NB4 (cell line): ENCODE data around the gene STARD3NL.

Source experiments
- DNase-seq: peaks from one replicate; pipeline ENCODE4 v3.0.0; 2010; ENCODE audit warnings: low read depth
- H3K4me3 ChIP-seq: one replicate; pipeline ENCODE4 v1.5.1; 2011; ENCODE audit warnings: mild to moderate bottlenecking, low read depth, low read length, moderate library complexity
- MYC ChIP-seq: IDR thresholded peaks from 2 replicates; pipeline ENCODE4 v1.6.1; 2011; ENCODE audit warnings: low read depth, low read length
- POLR2A ChIP-seq: IDR thresholded peaks from 2 replicates; pipeline ENCODE4 v1.6.1; 2011; ENCODE audit warnings: mild to moderate bottlenecking; ENCODE audit not compliant: insufficient read length; ENCODE audit errors: extremely low read depth
- TF ChIP-seq, protein P1 (sequence below): IDR thresholded peaks from one replicate; pipeline ENCODE4 v1.5.1; 2012; ENCODE audit warnings: low read depth, low read length
- TF ChIP-seq, protein P2 (sequence below): IDR thresholded peaks from 2 replicates; pipeline ENCODE4 v1.6.1; 2011; ENCODE audit warnings: low read depth, low read length

Gene STARD3NL

DNA sequence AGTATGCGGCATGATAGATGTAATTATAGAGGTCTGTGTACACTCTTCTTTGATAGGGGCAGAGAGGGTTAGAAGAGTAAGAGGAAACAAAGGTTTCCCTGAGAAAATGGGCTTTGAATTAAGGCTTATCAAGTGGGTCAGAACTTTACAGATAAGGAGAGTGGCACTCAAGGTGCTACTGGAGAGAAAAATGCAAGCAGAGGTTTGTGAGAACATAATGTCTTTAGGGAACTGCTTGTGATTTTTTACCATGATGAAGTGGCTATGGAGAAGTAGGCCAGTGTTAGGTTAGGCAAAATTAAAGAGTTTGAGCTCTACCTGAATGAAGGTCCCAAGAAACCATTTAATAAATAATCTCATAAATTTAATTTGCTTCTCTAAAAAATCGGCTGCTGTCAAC lies 14.3 kb downstream of the STARD3NL start:
- no peak for DNase-seq
- no peak for TF ChIP-seq MYC
- TF ChIP-seq POLR2A = no peak
- TF ChIP-seq, protein P1, sequence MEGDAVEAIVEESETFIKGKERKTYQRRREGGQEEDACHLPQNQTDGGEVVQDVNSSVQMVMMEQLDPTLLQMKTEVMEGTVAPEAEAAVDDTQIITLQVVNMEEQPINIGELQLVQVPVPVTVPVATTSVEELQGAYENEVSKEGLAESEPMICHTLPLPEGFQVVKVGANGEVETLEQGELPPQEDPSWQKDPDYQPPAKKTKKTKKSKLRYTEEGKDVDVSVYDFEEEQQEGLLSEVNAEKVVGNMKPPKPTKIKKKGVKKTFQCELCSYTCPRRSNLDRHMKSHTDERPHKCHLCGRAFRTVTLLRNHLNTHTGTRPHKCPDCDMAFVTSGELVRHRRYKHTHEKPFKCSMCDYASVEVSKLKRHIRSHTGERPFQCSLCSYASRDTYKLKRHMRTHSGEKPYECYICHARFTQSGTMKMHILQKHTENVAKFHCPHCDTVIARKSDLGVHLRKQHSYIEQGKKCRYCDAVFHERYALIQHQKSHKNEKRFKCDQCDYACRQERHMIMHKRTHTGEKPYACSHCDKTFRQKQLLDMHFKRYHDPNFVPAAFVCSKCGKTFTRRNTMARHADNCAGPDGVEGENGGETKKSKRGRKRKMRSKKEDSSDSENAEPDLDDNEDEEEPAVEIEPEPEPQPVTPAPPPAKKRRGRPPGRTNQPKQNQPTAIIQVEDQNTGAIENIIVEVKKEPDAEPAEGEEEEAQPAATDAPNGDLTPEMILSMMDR = no peak
- TF ChIP-seq, protein P2, sequence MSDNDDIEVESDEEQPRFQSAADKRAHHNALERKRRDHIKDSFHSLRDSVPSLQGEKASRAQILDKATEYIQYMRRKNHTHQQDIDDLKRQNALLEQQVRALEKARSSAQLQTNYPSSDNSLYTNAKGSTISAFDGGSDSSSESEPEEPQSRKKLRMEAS = no peak
- no peak overlapping the region for H3K4me3 ChIP-seq

DNA sequence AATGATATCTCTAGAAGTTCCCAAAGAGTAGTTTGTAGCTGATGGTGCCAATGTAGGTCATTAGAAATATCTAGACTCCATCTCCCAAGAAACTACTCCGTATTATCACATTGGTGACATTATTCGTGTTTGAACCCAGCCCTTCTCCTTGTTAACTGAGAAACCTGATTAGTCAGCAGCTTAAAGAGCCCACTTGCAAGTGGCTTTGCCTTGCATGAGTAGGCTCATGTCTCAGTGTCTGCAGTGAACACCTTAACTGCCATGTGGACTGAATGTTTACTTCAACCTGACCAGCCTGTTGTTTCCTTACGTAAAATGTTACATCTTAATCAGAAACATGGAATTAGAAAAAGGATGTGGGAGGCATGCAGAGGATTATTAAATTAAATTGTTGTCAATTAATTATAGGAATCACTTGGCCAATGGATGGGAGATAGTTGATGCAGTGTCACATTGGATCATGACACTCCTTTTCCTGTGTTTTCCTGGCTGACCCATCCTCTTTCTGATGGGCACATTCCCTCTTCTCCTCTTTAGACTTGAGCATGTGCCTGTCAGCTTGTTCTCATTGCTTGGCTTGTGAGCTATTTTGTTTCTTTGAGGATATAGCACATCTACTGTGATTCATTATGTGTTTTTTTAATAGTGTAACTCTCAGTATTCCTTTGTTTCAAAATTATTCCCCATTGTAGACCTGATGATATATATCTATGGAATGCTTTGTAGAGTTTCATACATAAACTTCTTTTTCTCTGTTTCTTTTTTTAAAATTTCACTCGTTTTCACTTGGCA lies 18.0 kb downstream of the STARD3NL start:
- no peak for DNase-seq
- no peak overlapping the region for H3K4me3 ChIP-seq
- no peak for TF ChIP-seq MYC
- TF ChIP-seq, protein P2 = no peak
- TF ChIP-seq, protein P1 = no peak
- TF ChIP-seq POLR2A = no peak

DNA sequence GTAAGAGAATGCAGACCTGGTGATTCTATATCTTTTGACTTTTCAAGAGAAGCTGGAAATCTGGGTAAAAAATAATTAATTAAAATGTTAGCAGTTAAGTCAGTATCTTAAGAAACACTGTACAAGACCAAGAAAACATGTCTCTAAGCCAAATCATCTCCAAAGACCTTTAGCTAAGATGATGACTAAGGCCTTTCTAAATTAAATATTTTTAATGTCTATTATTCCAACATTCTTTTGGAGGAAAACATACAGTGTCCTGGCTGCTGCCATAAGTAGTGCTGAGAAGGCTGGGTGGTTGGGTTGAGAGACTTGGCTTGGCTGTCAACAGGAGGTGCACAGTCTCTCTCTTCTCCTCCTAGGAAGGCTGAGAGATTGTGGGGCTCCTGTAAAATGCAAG lies 20.3 kb downstream of the STARD3NL start:
- H3K4me3 ChIP-seq = no peak overlapping the region
- DNase-seq = no peak
- TF ChIP-seq, protein P1 = no peak
- TF ChIP-seq, protein P2 = no peak
- TF ChIP-seq POLR2A (no peak), MYC (no peak)

DNA sequence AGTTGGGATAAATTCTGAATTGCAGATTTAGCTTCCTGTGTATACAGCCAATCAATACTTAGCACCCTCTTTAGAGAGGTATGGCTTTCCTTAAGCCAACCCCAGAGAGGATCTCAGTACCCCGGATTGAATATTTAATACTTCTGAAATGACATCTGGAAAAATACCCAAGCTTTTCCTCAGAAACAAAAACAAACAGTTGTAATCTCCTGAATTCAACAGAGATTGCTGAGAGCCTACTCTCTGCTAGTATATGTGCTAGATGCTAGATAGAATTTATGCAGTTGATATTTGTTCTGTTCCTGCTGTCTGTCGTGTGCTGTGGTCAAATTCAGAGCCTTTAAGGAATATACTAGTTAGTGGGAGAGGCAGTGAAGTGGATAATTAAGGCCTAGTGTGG lies 21.1 kb downstream of the STARD3NL start:
- TF ChIP-seq, protein P1 = no peak
- TF ChIP-seq, protein P2 = no peak
- no peak for TF ChIP-seq MYC
- no peak for DNase-seq
- no peak overlapping the region for H3K4me3 ChIP-seq

DNA sequence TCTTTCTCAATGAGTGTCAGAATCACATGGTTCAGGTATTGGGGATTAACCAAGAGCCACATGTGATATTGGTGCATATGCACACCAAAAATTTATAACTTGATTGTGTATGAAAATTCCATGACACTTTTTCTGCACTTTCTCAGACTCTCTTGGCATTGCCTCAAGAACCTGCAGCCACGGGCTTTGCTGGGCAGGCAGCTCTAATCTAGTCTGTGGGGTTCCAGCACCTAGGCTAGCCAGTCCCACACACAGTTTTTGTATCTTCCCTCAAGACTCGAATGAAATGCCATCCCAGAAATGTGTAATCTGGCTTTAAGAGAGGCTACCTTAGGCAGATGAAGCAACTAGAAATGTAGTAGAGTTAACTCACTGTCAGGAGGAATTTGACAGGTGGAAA lies 21.7 kb downstream of the STARD3NL start:
- TF ChIP-seq, protein P1 = no peak
- TF ChIP-seq, protein P2 = 0 out of 2 replicates have a peak, but pooled peaks have one; percentile 6
- H3K4me3 ChIP-seq = no peak overlapping the region
- DNase-seq = no peak
